GM12878 (cell line): Measurements from ENCODE around the gene G6PC1. TPM values are rescaled to one million over a fixed set of nuclear protein-coding genes. Genes with fewer than 3 reads are reported as not detected.

Experiments
- ATAC-seq: fragments of 200-7000 bp; cut with Tn5 transposase; 3 replicates; pipeline ENCODE4 v1.9.1; 2020; ENCODE audit warnings: mild to moderate bottlenecking, moderate library complexity
- BruUV-seq: library from RNA; stranded (reverse); fragments of 400-500 nt; replicated peaks from 2 replicates; lab custom pipeline; 2021; lab: Mats Ljungman, UMichigan
- CTCF ChIA-PET: fragments of 300-600 bp; sonication (Branson Sonifier 250); formaldehyde crosslinking; extraction: SDS; loops from one replicate; lab custom pipeline; 2021; ENCODE audit warnings: inconsistent platforms; lab: Yijun Ruan, JAX
- POLR2A ChIA-PET: fragments of 350-600 bp; formaldehyde crosslinking; extraction: SDS; loops from one replicate; lab custom pipeline; 2021; ENCODE audit warnings: inconsistent platforms; lab: Charles Lee
- RAD21 ChIA-PET: fragments of 300-600 bp; sonication (Branson Sonifier 250); formaldehyde crosslinking; loops from one replicate; lab custom pipeline; 2023; ENCODE audit warnings: antibody characterized with exemption; ENCODE audit not compliant: unreplicated experiment; lab: Charles Lee
- SMC1A ChIA-PET: fragments of 300-600 bp; sonication (Branson Sonifier 250); formaldehyde crosslinking; loops from one replicate; lab custom pipeline; 2023; ENCODE audit not compliant: unreplicated experiment, uncharacterized antibody; lab: Charles Lee
- DNase-seq: peaks from one replicate; pipeline ENCODE4 v3.0.0-alpha.2; 2011; ENCODE audit warnings: low read depth, low spot score
- FAIRE-seq: peaks from 3 replicates; lab custom pipeline; 2011; peaks lifted over from hg19 to GRCh38; lab: Jason Lieb, UNC
- H2AFZ ChIP-seq: 2 replicates; pipeline ENCODE4 v1.6.0; 2011; ENCODE audit warnings: low read depth, low read length, control low read depth; ENCODE audit not compliant: control insufficient read depth
- H3K27ac ChIP-seq: 2 replicates; pipeline ENCODE4 v1.5.1; 2011; ENCODE audit warnings: control low read depth; ENCODE audit not compliant: control insufficient read depth, insufficient read depth
- H3K27me3 ChIP-seq, 2 experiments: replicated peaks in 1 of 2; 2 replicates each; pipeline versions ENCODE4 v1.6.0 to v1.6.1; 2011; ENCODE audit warnings: low read length in 1 of 2; ENCODE audit not compliant: control insufficient read depth in 2 of 2, insufficient read depth in 2 of 2
- H3K36me3 ChIP-seq, 2 experiments: 2 replicates each; pipeline ENCODE4 v1.5.1; 2011; ENCODE audit warnings: low read length in 1 of 2; ENCODE audit not compliant: control insufficient read depth in 2 of 2, insufficient read depth in 2 of 2
- H3K4me1 ChIP-seq: 2 replicates; pipeline ENCODE4 v1.6.1; 2011; ENCODE audit warnings: mild to moderate bottlenecking, low read length, moderate library complexity, mixed read lengths; ENCODE audit not compliant: control insufficient read depth, insufficient read depth
- H3K4me2 ChIP-seq: 2 replicates; pipeline ENCODE4 v1.6.0; 2011; ENCODE audit warnings: control low read depth; ENCODE audit not compliant: control insufficient read depth, insufficient read depth
- H3K4me3 ChIP-seq: fragments of 200-600 bp; sonication (generic); 2 replicates; pipeline ENCODE4 v1.5.1; 2016
- H3K79me2 ChIP-seq: 2 replicates; pipeline ENCODE4 v1.6.0; 2011; ENCODE audit warnings: low read length; ENCODE audit not compliant: control insufficient read depth, insufficient read depth
- H3K9ac ChIP-seq: 2 replicates; pipeline ENCODE4 v1.8.0; 2011; ENCODE audit warnings: low read length, control low read depth, mixed read lengths; ENCODE audit not compliant: control insufficient read depth, insufficient read depth
- H3K9me3 ChIP-seq: replicated peaks from 3 replicates; pipeline ENCODE4 v1.5.1; 2011; ENCODE audit warnings: mild to moderate bottlenecking, low read length; ENCODE audit not compliant: control insufficient read depth, insufficient read depth
- H4K20me1 ChIP-seq: 2 replicates; pipeline ENCODE4 v1.6.0; 2011; ENCODE audit not compliant: control insufficient read depth, insufficient read depth
- ASH2L ChIP-seq: fragments of 300-600, 200-600 bp; sonication (generic); IDR thresholded peaks from 2 replicates; pipeline ENCODE4 v1.6.1; 2017; ENCODE audit warnings: low read depth, mild to moderate bottlenecking, borderline replicate concordance
- BRCA1 ChIP-seq: IDR thresholded peaks from 2 replicates; pipeline ENCODE4 v1.6.1; 2011; ENCODE audit warnings: low read depth, low read length, improper control_type of control experiment
- HDAC2 ChIP-seq: fragments of 200-600 bp; sonication (generic); IDR thresholded peaks from 2 replicates; pipeline ENCODE4 v1.6.1; 2017
- HDAC6 ChIP-seq: fragments of 200-600 bp; sonication (generic); IDR thresholded peaks from one replicate; pipeline ENCODE4 v1.8.0; 2017; ENCODE audit warnings: antibody characterized with exemption; ENCODE audit not compliant: unreplicated experiment
- HDGF ChIP-seq: fragments of 450-650 bp; IDR thresholded peaks from 2 replicates; pipeline ENCODE4 v1.6.1; 2016; ENCODE audit warnings: antibody characterized with exemption
- KDM1A ChIP-seq: fragments of 200-600 bp; sonication (generic); IDR thresholded peaks from 2 replicates; pipeline ENCODE4 v1.6.1; 2016; ENCODE audit warnings: borderline replicate concordance
- MEF2B ChIP-seq: fragments of 450-650 bp; IDR thresholded peaks from 2 replicates; pipeline ENCODE4 v1.6.1; 2018; ENCODE audit warnings: mild to moderate bottlenecking, moderate library complexity; ENCODE audit not compliant: partially characterized antibody, poor library complexity, severe bottlenecking
- MYB ChIP-seq: fragments of 150-350 bp; IDR thresholded peaks from 2 replicates; pipeline ENCODE4 v1.6.1; 2014; ENCODE audit warnings: mild to moderate bottlenecking, low read depth, low read length, borderline replicate concordance
- NFXL1 ChIP-seq: fragments of 450-650 bp; IDR thresholded peaks from 2 replicates; pipeline ENCODE4 v1.6.1; 2017; ENCODE audit warnings: antibody characterized with exemption, mild to moderate bottlenecking, borderline replicate concordance
- NR2F1 ChIP-seq: fragments of 450-650 bp; conservative IDR thresholded peaks from 2 replicates; pipeline ENCODE4 v1.6.1; 2017; ENCODE audit warnings: mild to moderate bottlenecking
- NRF1 ChIP-seq: conservative IDR thresholded peaks from 2 replicates; pipeline ENCODE4 v1.6.1; 2011; ENCODE audit warnings: mild to moderate bottlenecking, low read depth, low read length, improper control_type of control experiment
- SIN3A ChIP-seq: IDR thresholded peaks from 2 replicates; pipeline ENCODE4 v1.6.1; 2012; ENCODE audit warnings: low read depth, low read length, improper control_type of control experiment
- SMC3 ChIP-seq: IDR thresholded peaks from 2 replicates; pipeline ENCODE4 v1.6.1; 2011; ENCODE audit warnings: low read length, improper control_type of control experiment, borderline replicate concordance
- SP1 ChIP-seq: IDR thresholded peaks from one replicate; pipeline ENCODE4 v1.6.1; 2011; ENCODE audit warnings: low read depth, low read length
- SREBF2 ChIP-seq: IDR thresholded peaks from 2 replicates; pipeline ENCODE4 v1.6.1; 2012; ENCODE audit warnings: mild to moderate bottlenecking, low read length
- TARDBP ChIP-seq: IDR thresholded peaks from 2 replicates; pipeline ENCODE4 v1.6.1; 2016; ENCODE audit warnings: borderline replicate concordance
- WGBS: methylation state at CpG from one replicate; pipeline ENCODE4 v1.1.6; 2016; ENCODE audit warnings: low lambda C conversion rate; ENCODE audit not compliant: insufficient replicate concordance, insufficient coverage; ENCODE audit errors: missing lambda C conversion rate; 5-methylcytosine and 5-hydroxymethylcytosine counted together
- in situ Hi-C: fragments of 300-500 bp; cut with MboI; formaldehyde crosslinking; loops from 9 replicates; pipeline ENCODE4 v1.14.3; 2018; ENCODE audit warnings: mixed read lengths
- intact Hi-C: fragments of 100-400 bp; cut with micrococcal nuclease; formaldehyde crosslinking; loops from one replicate; pipeline ENCODE4 v1.14.2; 2022; ENCODE audit not compliant: unreplicated experiment
- polyA plus RNA-seq, 11 experiments: library from polyadenylated mRNA; depleted of rRNA in 4 of 11; unstranded in 6 of 11; stranded (reverse) in 5 of 11; fragments of >200 nt; fragmentation: Nextera tagmentation in 4 of 11; fragmentation: Illumina TruSeq in 1 of 11; extraction: Ambion mirVana in 4 of 11; extraction: Trizol in 1 of 11; gene quantifications; 1 replicate in 1 of 11; 2 replicates in 10 of 11; pipeline versions ENCODE4 v1.2.1 to v1.2.3, GENCODE V29; 2011 to 2016; ENCODE audit warnings: inconsistent platforms in 2 of 11, missing spikeins in 2 of 11, low read depth in 1 of 11
- total RNA-seq, 4 experiments: library from RNA; depleted of rRNA in 3 of 4; stranded (reverse); fragments of >200 nt in 3 of 4; fragmentation: Illumina TruSeq in 1 of 4; extraction: Trizol in 1 of 4; gene quantifications; 2 replicates each; pipeline versions ENCODE4 v1.2.1 to v1.2.3, GENCODE V29; 2013 to 2021
- TF ChIP-seq, protein P1 (sequence below): fragments of 450-650 bp; formaldehyde crosslinking; IDR thresholded peaks from 2 replicates; pipeline ENCODE4 v1.4.0; 2020; ENCODE audit warnings: mild to moderate bottlenecking, moderate library complexity
- TF ChIP-seq, protein P2 (sequence below): fragments of 450-650 bp; formaldehyde crosslinking; IDR thresholded peaks from 2 replicates; pipeline ENCODE4 v1.4.0; 2022; ENCODE audit warnings: mild to moderate bottlenecking, moderate library complexity

The G6PC1 gene
- total and polyA plus RNA-seq, 10 of the 15 experiments (the other 5 are each of a cell fraction or from before 2014, with no cell fraction given), result not detected

DNA sequence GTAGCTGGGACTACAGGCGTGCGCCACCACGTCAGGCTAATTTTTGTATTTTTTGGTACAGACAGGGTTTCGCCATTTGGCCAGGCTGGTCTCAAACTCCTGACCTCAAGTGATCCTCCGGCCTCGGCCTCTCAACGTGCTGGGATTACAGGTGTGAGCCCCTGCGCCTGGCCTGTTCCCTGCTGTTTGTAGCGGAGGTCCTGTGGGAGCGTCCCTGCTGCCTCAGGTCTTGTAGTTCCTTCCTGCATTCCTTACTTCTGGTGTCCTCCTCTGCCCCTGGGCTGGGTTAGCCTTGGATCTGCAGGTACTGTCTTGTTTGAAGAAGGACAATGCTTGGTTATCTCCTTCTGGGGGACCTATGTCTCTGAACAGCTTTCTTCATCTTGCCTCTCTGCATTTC, 23.6 kb upstream of the G6PC1 start:
- SMC1A ChIA-PET, result no interaction called here
- FAIRE-seq, result no peak

More for the DNA sequence above, 23.6 kb upstream of the G6PC1 start:
- Histone ChIP-seq H3K4me3 (no peak overlapping the region), H3K4me1 (no peaks in the 10 kb centered on the region), H3K79me2 (no peaks in the 10 kb centered on the region), H4K20me1 (no peaks in the 10 kb centered on the region), H3K4me2 (no peak overlapping the region), H2AFZ (no peak overlapping the region), H3K27me3 (no peaks in the 10 kb centered on the region; a peak in 2 of 4 replicates), H3K36me3 (no peaks in the 10 kb centered on the region), H3K9ac (no peak overlapping the region), H3K27ac (no peak overlapping the region), H3K9me3 (no peaks in the 10 kb centered on the region)
- intact Hi-C loops, result no loop called here
- CTCF ChIA-PET, result no interaction called here
- POLR2A ChIA-PET, result no interaction called here
- WGBS, result 67% methylated on average over 10 of the region's 10 CpGs
- RAD21 ChIA-PET, result no interaction called here
- DNase-seq, result no peak
- no peak for TF ChIP-seq SIN3A
- TF ChIP-seq NFXL1, result no peak
- TF ChIP-seq ASH2L, result no peak
- no peak for TF ChIP-seq SREBF2
- TF ChIP-seq, protein P1, sequence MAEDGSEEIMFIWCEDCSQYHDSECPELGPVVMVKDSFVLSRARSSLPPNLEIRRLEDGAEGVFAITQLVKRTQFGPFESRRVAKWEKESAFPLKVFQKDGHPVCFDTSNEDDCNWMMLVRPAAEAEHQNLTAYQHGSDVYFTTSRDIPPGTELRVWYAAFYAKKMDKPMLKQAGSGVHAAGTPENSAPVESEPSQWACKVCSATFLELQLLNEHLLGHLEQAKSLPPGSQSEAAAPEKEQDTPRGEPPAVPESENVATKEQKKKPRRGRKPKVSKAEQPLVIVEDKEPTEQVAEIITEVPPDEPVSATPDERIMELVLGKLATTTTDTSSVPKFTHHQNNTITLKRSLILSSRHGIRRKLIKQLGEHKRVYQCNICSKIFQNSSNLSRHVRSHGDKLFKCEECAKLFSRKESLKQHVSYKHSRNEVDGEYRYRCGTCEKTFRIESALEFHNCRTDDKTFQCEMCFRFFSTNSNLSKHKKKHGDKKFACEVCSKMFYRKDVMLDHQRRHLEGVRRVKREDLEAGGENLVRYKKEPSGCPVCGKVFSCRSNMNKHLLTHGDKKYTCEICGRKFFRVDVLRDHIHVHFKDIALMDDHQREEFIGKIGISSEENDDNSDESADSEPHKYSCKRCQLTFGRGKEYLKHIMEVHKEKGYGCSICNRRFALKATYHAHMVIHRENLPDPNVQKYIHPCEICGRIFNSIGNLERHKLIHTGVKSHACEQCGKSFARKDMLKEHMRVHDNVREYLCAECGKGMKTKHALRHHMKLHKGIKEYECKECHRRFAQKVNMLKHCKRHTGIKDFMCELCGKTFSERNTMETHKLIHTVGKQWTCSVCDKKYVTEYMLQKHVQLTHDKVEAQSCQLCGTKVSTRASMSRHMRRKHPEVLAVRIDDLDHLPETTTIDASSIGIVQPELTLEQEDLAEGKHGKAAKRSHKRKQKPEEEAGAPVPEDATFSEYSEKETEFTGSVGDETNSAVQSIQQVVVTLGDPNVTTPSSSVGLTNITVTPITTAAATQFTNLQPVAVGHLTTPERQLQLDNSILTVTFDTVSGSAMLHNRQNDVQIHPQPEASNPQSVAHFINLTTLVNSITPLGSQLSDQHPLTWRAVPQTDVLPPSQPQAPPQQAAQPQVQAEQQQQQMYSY (CRISPR knock-in tag), result no peak
- TF ChIP-seq NR2F1, result no peak
- no peak for TF ChIP-seq MEF2B
- TF ChIP-seq NRF1, result no peak
- TF ChIP-seq SMC3, result no peak
- TF ChIP-seq HDAC2, result no peak
- no peak for TF ChIP-seq HDAC6
- no peak for TF ChIP-seq BRCA1
- TF ChIP-seq HDGF, result no peak
- TF ChIP-seq MYB, result no peak
- no peak for TF ChIP-seq TARDBP
- TF ChIP-seq, protein P2, sequence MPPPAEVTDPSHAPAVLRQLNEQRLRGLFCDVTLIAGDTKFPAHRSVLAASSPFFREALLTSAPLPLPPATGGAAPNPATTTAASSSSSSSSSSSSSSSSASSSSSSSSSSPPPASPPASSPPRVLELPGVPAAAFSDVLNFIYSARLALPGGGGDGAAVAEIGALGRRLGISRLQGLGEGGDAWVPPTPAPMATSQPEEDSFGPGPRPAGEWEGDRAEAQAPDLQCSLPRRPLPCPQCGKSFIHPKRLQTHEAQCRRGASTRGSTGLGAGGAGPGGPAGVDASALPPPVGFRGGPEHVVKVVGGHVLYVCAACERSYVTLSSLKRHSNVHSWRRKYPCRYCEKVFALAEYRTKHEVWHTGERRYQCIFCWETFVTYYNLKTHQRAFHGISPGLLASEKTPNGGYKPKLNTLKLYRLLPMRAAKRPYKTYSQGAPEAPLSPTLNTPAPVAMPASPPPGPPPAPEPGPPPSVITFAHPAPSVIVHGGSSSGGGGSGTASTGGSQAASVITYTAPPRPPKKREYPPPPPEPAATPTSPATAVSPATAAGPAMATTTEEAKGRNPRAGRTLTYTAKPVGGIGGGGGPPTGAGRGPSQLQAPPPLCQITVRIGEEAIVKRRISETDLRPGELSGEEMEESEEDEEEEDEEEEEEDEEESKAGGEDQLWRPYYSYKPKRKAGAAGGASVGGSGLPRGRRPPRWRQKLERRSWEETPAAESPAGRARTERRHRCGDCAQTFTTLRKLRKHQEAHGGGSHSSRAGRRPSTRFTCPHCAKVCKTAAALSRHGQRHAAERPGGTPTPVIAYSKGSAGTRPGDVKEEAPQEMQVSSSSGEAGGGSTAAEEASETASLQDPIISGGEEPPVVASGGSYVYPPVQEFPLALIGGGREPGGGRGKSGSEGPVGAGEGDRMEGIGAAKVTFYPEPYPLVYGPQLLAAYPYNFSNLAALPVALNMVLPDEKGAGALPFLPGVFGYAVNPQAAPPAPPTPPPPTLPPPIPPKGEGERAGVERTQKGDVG, result no peak
- TF ChIP-seq KDM1A, result no peak
- no peak for TF ChIP-seq SP1
- ATAC-seq, result no peak
- in situ Hi-C loops, result no loop called here
- no TSS peak for BruUV-seq
